ENCODE measurements around the gene C6orf136. TPM values are rescaled to one million over a fixed set of nuclear protein-coding genes. Genes with fewer than 3 reads are reported as not detected.

Gene C6orf136
- total and polyA plus RNA-seq, 10 of the 15 experiments (the other 5 are each of a cell fraction or from before 2014, with no cell fraction given) = 5.2 to 24.1 (median 14.9) TPM

DNA sequence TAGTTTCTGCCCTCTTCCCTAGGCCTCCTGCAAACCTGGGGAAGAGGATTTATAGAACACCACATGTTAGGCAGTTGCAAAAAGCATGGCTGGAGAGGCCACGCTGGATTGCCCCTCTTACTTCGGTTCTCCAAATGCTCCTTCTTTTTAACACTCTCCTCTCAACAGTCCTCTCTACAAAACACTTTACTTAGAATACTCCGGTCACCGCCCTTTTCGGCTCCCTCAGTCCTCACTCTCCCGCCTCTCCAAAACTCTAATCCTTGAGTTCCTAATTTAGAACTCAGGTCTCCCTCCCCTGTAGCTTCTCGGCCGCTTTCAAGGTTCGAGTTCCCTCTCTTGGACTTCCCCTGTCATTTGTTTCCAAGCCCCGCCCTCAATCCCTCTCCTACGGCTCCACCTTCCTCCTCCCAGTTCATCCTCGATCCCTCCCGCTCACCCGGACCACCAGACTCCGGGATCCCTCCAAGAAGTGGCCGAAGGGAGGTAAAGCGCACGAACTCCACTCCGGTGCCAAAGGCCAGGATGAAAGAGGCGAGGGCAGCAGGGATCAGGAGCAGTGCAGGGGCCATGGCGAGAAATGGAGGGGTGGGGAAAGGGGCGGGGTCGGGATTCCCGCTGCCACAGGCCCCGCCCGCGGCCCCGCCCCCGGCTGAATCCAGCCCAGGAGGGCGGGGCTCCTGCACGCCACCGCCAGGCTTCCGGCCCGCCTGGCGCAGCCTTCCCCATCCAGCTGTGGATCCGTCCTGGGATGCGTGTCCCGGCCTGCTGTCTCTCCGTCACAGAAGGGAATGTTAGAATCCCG is 43.7 kb downstream of the C6orf136 start, which contains the start of gene NRM (continued):
- TF ChIP-seq, protein P1, sequence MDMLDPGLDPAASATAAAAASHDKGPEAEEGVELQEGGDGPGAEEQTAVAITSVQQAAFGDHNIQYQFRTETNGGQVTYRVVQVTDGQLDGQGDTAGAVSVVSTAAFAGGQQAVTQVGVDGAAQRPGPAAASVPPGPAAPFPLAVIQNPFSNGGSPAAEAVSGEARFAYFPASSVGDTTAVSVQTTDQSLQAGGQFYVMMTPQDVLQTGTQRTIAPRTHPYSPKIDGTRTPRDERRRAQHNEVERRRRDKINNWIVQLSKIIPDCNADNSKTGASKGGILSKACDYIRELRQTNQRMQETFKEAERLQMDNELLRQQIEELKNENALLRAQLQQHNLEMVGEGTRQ (IDR thresholded peaks at IDR 0.05; ENCODE audit: borderline replicate concordance, low read depth, low read length) = no peak
- TF ChIP-seq, protein P2, sequence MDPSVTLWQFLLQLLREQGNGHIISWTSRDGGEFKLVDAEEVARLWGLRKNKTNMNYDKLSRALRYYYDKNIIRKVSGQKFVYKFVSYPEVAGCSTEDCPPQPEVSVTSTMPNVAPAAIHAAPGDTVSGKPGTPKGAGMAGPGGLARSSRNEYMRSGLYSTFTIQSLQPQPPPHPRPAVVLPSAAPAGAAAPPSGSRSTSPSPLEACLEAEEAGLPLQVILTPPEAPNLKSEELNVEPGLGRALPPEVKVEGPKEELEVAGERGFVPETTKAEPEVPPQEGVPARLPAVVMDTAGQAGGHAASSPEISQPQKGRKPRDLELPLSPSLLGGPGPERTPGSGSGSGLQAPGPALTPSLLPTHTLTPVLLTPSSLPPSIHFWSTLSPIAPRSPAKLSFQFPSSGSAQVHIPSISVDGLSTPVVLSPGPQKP (IDR thresholded peaks at IDR 0.05; ENCODE audit: low read depth, low read length) = 0 out of 2 replicates have a peak, but pooled peaks have one; percentile 34
- no peak for TF ChIP-seq TCF7 (IDR thresholded peaks at IDR 0.05; ENCODE audit: borderline replicate concordance)
- no peak for TF ChIP-seq TCF3 (IDR thresholded peaks at IDR 0.05; ENCODE audit: borderline replicate concordance, insufficient read depth, low read depth, low read length)
- TF ChIP-seq, protein P3, sequence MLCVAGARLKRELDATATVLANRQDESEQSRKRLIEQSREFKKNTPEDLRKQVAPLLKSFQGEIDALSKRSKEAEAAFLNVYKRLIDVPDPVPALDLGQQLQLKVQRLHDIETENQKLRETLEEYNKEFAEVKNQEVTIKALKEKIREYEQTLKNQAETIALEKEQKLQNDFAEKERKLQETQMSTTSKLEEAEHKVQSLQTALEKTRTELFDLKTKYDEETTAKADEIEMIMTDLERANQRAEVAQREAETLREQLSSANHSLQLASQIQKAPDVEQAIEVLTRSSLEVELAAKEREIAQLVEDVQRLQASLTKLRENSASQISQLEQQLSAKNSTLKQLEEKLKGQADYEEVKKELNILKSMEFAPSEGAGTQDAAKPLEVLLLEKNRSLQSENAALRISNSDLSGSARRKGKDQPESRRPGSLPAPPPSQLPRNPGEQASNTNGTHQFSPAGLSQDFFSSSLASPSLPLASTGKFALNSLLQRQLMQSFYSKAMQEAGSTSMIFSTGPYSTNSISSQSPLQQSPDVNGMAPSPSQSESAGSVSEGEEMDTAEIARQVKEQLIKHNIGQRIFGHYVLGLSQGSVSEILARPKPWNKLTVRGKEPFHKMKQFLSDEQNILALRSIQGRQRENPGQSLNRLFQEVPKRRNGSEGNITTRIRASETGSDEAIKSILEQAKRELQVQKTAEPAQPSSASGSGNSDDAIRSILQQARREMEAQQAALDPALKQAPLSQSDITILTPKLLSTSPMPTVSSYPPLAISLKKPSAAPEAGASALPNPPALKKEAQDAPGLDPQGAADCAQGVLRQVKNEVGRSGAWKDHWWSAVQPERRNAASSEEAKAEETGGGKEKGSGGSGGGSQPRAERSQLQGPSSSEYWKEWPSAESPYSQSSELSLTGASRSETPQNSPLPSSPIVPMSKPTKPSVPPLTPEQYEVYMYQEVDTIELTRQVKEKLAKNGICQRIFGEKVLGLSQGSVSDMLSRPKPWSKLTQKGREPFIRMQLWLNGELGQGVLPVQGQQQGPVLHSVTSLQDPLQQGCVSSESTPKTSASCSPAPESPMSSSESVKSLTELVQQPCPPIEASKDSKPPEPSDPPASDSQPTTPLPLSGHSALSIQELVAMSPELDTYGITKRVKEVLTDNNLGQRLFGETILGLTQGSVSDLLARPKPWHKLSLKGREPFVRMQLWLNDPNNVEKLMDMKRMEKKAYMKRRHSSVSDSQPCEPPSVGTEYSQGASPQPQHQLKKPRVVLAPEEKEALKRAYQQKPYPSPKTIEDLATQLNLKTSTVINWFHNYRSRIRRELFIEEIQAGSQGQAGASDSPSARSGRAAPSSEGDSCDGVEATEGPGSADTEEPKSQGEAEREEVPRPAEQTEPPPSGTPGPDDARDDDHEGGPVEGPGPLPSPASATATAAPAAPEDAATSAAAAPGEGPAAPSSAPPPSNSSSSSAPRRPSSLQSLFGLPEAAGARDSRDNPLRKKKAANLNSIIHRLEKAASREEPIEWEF (IDR thresholded peaks at IDR 0.05; ENCODE audit: insufficient replicate concordance, low read depth, low read length) = no peak
- TF ChIP-seq, protein P4, sequence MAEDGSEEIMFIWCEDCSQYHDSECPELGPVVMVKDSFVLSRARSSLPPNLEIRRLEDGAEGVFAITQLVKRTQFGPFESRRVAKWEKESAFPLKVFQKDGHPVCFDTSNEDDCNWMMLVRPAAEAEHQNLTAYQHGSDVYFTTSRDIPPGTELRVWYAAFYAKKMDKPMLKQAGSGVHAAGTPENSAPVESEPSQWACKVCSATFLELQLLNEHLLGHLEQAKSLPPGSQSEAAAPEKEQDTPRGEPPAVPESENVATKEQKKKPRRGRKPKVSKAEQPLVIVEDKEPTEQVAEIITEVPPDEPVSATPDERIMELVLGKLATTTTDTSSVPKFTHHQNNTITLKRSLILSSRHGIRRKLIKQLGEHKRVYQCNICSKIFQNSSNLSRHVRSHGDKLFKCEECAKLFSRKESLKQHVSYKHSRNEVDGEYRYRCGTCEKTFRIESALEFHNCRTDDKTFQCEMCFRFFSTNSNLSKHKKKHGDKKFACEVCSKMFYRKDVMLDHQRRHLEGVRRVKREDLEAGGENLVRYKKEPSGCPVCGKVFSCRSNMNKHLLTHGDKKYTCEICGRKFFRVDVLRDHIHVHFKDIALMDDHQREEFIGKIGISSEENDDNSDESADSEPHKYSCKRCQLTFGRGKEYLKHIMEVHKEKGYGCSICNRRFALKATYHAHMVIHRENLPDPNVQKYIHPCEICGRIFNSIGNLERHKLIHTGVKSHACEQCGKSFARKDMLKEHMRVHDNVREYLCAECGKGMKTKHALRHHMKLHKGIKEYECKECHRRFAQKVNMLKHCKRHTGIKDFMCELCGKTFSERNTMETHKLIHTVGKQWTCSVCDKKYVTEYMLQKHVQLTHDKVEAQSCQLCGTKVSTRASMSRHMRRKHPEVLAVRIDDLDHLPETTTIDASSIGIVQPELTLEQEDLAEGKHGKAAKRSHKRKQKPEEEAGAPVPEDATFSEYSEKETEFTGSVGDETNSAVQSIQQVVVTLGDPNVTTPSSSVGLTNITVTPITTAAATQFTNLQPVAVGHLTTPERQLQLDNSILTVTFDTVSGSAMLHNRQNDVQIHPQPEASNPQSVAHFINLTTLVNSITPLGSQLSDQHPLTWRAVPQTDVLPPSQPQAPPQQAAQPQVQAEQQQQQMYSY (CRISPR knock-in tag; IDR thresholded peaks at IDR 0.05) = no peak
- TF ChIP-seq, protein P5, sequence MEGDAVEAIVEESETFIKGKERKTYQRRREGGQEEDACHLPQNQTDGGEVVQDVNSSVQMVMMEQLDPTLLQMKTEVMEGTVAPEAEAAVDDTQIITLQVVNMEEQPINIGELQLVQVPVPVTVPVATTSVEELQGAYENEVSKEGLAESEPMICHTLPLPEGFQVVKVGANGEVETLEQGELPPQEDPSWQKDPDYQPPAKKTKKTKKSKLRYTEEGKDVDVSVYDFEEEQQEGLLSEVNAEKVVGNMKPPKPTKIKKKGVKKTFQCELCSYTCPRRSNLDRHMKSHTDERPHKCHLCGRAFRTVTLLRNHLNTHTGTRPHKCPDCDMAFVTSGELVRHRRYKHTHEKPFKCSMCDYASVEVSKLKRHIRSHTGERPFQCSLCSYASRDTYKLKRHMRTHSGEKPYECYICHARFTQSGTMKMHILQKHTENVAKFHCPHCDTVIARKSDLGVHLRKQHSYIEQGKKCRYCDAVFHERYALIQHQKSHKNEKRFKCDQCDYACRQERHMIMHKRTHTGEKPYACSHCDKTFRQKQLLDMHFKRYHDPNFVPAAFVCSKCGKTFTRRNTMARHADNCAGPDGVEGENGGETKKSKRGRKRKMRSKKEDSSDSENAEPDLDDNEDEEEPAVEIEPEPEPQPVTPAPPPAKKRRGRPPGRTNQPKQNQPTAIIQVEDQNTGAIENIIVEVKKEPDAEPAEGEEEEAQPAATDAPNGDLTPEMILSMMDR (IDR thresholded peaks at IDR 0.05 in 2 of 3, conservative IDR thresholded peaks at IDR 0.05 in 1 of 3; ENCODE audit: control insufficient read depth in 2 of 3, extremely low read depth in 1 of 3, insufficient read depth in 1 of 3, low read depth in 3 of 3, low read length in 3 of 3) = no peak
- TF ChIP-seq POU2F2 (IDR thresholded peaks at IDR 0.05; ENCODE audit: borderline replicate concordance, low read depth, low read length) = no peak
- TF ChIP-seq ZNF274 (IDR thresholded peaks at IDR 0.05; ENCODE audit: insufficient read depth, insufficient read length) = no peak
- no peak for TF ChIP-seq NFXL1 (IDR thresholded peaks at IDR 0.05; ENCODE audit: borderline replicate concordance)
- TF ChIP-seq BACH1 (IDR thresholded peaks at IDR 0.05; ENCODE audit: borderline replicate concordance) = no peak
- peak; percentile 42 for TF ChIP-seq MXI1 (IDR thresholded peaks at IDR 0.05; ENCODE audit: low read depth, low read length)
- TF ChIP-seq SMARCA5 (IDR thresholded peaks at IDR 0.05) = no peak
- no peak for TF ChIP-seq BMI1 (IDR thresholded peaks at IDR 0.05; ENCODE audit: borderline replicate concordance)
- no peak for TF ChIP-seq ZNF24 (IDR thresholded peaks at IDR 0.05)
- no peak for TF ChIP-seq ESRRA (IDR thresholded peaks at IDR 0.05; ENCODE audit: low read length)
